Endothelial cell of umbilical vein (primary cell): Measurements from ENCODE around the gene GSTO2. TPM values are rescaled to one million over a fixed set of nuclear protein-coding genes. Genes with fewer than 3 reads are reported as not detected.

Source experiments
- BruUV-seq: library from RNA; stranded (reverse); fragments of 400-500 nt; replicated peaks from 2 replicates; lab custom pipeline; 2021; lab: Mats Ljungman, UMichigan
- CTCF ChIA-PET: fragments of 300-600, 350-600 bp; sonication (Branson Sonifier 250); formaldehyde crosslinking; loops from one replicate; lab custom pipeline; 2021; ENCODE audit warnings: antibody characterized with exemption, inconsistent platforms; lab: Charles Lee
- POLR2A ChIA-PET: fragments of 300-600, 350-600 bp; sonication (Branson Sonifier 250); formaldehyde crosslinking; loops from one replicate; lab custom pipeline; 2021; ENCODE audit warnings: antibody characterized with exemption, inconsistent platforms; lab: Charles Lee
- DNase-seq: peaks from one replicate; pipeline ENCODE4 v3.0.0-alpha.2; 2011; ENCODE audit warnings: low read depth, low spot score
- FAIRE-seq: peaks from 2 replicates; lab custom pipeline; 2011; peaks lifted over from hg19 to GRCh38; lab: Jason Lieb, UNC
- H2AFZ ChIP-seq: 2 replicates; pipeline ENCODE4 v1.6.0; 2012; ENCODE audit warnings: low read depth, low read length, control low read depth, inconsistent platforms
- H3K27ac ChIP-seq: 2 replicates; pipeline ENCODE4 v1.5.1; 2011; ENCODE audit warnings: low read depth, mild to moderate bottlenecking, control low read depth, low read length, moderate library complexity; ENCODE audit not compliant: insufficient read depth
- H3K27me3 ChIP-seq, 2 experiments: 2 replicates each; pipeline versions ENCODE4 v1.6.0 to v1.6.1; 2011; ENCODE audit warnings: low read length in 2 of 2, mixed read lengths in 1 of 2; ENCODE audit not compliant: control insufficient read depth in 2 of 2, insufficient read depth in 2 of 2
- H3K36me3 ChIP-seq, 2 experiments: 2 replicates in 1 of 2; 3 replicates in 1 of 2; pipeline ENCODE4 v1.5.1; 2011; ENCODE audit warnings: low read length in 2 of 2, mild to moderate bottlenecking in 1 of 2, moderate library complexity in 1 of 2; ENCODE audit not compliant: control insufficient read depth in 2 of 2, insufficient read depth in 2 of 2; ENCODE audit errors: extremely low read depth in 1 of 2
- H3K4me1 ChIP-seq: 3 replicates; pipeline ENCODE4 v1.5.1; 2011; ENCODE audit warnings: mild to moderate bottlenecking, low read length; ENCODE audit not compliant: control insufficient read depth, insufficient read depth; ENCODE audit errors: extremely low read depth
- H3K4me2 ChIP-seq: 2 replicates; pipeline ENCODE4 v1.6.1; 2011; ENCODE audit warnings: low read length, control low read depth, mixed read lengths; ENCODE audit not compliant: insufficient read depth
- H3K4me3 ChIP-seq, 3 experiments: fragments of 200-600 bp in 1 of 3; sonication (generic), shearing (Covaris generic) in 1 of 3; replicated peaks in 1 of 3; 2 replicates each; pipeline ENCODE4 v1.5.1; 2011 to 2016; ENCODE audit warnings: control low read depth in 3 of 3, low read length in 3 of 3, mild to moderate bottlenecking in 2 of 3, inconsistent platforms in 1 of 3, low read depth in 1 of 3, moderate library complexity in 1 of 3; ENCODE audit not compliant: insufficient read depth in 1 of 3
- H3K79me2 ChIP-seq: 2 replicates; pipeline ENCODE4 v1.6.0; 2012; ENCODE audit warnings: low read length, inconsistent platforms; ENCODE audit not compliant: control insufficient read depth, insufficient read depth
- H3K9ac ChIP-seq: replicated peaks from 2 replicates; pipeline ENCODE3; 2011; ENCODE audit warnings: low read length, control low read depth; ENCODE audit not compliant: insufficient read depth; ENCODE audit errors: extremely low read depth
- H3K9me1 ChIP-seq: replicated peaks from 3 replicates; pipeline ENCODE4 v1.6.0; 2011; ENCODE audit warnings: mild to moderate bottlenecking, low read length; ENCODE audit not compliant: control insufficient read depth, insufficient read depth; ENCODE audit errors: extremely low read depth
- H3K9me3 ChIP-seq: replicated peaks from 2 replicates; pipeline ENCODE4 v1.5.1; 2012; ENCODE audit warnings: low read length, inconsistent platforms; ENCODE audit not compliant: control insufficient read depth, insufficient read depth
- H4K20me1 ChIP-seq: replicated peaks from 2 replicates; pipeline ENCODE3; 2011; ENCODE audit warnings: mild to moderate bottlenecking, low read length; ENCODE audit not compliant: control insufficient read depth, insufficient read depth; ENCODE audit errors: extremely low read depth
- CTCF ChIP-seq, 2 donors: IDR thresholded peaks; 1 replicate in 1 of 2; 2 replicates in 1 of 2; pipeline ENCODE4 v1.5.1; 2011; ENCODE audit warnings: low read length in 2 of 2, mild to moderate bottlenecking in 2 of 2, moderate library complexity in 2 of 2, control low read depth in 1 of 2, inconsistent platforms in 1 of 2, low read depth in 1 of 2; ENCODE audit not compliant: insufficient read depth in 1 of 2; ENCODE audit errors: extremely low read depth in 1 of 2
- EZH2 ChIP-seq: IDR thresholded peaks from 2 replicates; pipeline ENCODE4 v1.6.1; 2012; ENCODE audit warnings: borderline replicate concordance, low read depth, mild to moderate bottlenecking, moderate library complexity, low read length, inconsistent platforms; ENCODE audit not compliant: severe bottlenecking
- FOS ChIP-seq: IDR thresholded peaks from 2 replicates; pipeline ENCODE4 v1.6.1; 2011; ENCODE audit warnings: mild to moderate bottlenecking, low read length, moderate library complexity, borderline replicate concordance; ENCODE audit not compliant: insufficient read depth
- GATA2 ChIP-seq: IDR thresholded peaks from 2 replicates; pipeline ENCODE4 v1.7.0; 2011; ENCODE audit warnings: low read depth, mild to moderate bottlenecking, moderate library complexity, mixed read lengths, low read length; ENCODE audit not compliant: insufficient read length, insufficient read depth
- JUN ChIP-seq: IDR thresholded peaks from 2 replicates; pipeline ENCODE4 v1.6.1; 2011; ENCODE audit warnings: borderline replicate concordance, low read depth; ENCODE audit not compliant: insufficient read length, insufficient read depth
- MAX ChIP-seq: IDR thresholded peaks from 2 replicates; pipeline ENCODE4 v1.6.1; 2011; ENCODE audit not compliant: insufficient read depth, insufficient read length
- MYC ChIP-seq: IDR thresholded peaks from one replicate; pipeline ENCODE4 v1.6.1; 2011; ENCODE audit warnings: mild to moderate bottlenecking, low read depth, low read length
- POLR2A ChIP-seq: IDR thresholded peaks from 2 replicates; pipeline ENCODE4 v1.6.1; 2012; ENCODE audit warnings: low read depth, mild to moderate bottlenecking, control low read depth, low read length
- POLR2AphosphoS5 ChIP-seq: IDR thresholded peaks from 2 replicates; pipeline ENCODE4 v1.6.1; 2012; ENCODE audit warnings: low read depth, mild to moderate bottlenecking, control low read depth, low read length, moderate library complexity; ENCODE audit not compliant: insufficient read depth
- dilution Hi-C: fragments of 300-500 bp; cut with MboI; formaldehyde crosslinking; loops from one replicate; pipeline ENCODE4 v1.15.0; 2019; ENCODE audit warnings: low sequenced_read_pairs; ENCODE audit not compliant: extremely low pct_ligation_motif_present
- intact Hi-C: fragments of 100-400 bp; cut with micrococcal nuclease; formaldehyde crosslinking; loops from one replicate; pipeline ENCODE4 v1.10.0; 2022
- polyA plus RNA-seq, 4 experiments: library from polyadenylated mRNA; depleted of rRNA in 3 of 4; stranded (reverse) in 3 of 4; unstranded in 1 of 4; fragments of >200 nt; gene quantifications; 2 replicates each; pipeline versions ENCODE4 v1.2.1 to v1.2.3, GENCODE V29; 2011 to 2012; ENCODE audit warnings: missing spikeins in 1 of 4
- total RNA-seq: library from RNA; stranded (reverse); gene quantifications from 2 replicates; pipeline ENCODE4 v1.2.3, GENCODE V29; 2021

The GSTO2 gene
- total and polyA plus RNA-seq, 2 donors (not counting 3 experiments of a cell fraction or from before 2014, with no cell fraction given) = 0.84 to 1.4 TPM

DNA sequence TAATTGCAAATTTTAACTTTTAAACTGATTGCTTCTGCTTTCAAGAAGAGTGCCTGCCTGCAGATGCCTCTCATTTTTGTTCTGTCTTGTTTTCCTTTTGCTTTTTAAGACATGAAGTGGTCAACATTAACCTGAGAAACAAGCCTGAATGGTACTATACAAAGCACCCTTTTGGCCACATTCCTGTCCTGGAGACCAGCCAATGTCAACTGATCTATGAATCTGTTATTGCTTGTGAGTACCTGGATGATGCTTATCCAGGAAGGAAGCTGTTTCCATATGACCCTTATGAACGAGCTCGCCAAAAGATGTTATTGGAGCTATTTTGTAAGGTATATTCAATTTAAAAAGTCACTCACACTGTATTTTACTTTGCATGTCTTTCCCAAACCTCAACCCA, 8.8 kb downstream of the GSTO2 start:
- intact Hi-C loops = no loop called here
- no peaks in the 10 kb centered on the region for H3K9me1 ChIP-seq
- no peak overlapping the region for H3K4me3 ChIP-seq
- H3K36me3 ChIP-seq = no peaks in the 10 kb centered on the region
- H3K4me2 ChIP-seq = no peak overlapping the region
- TF ChIP-seq FOS = no peak
- TF ChIP-seq EZH2 = no peak
- no peak for TF ChIP-seq POLR2A
- no peak for TF ChIP-seq MAX
- TF ChIP-seq JUN = no peak
- TF ChIP-seq CTCF (IDR thresholded peaks at IDR 0.05; ENCODE audit: extremely low read depth in 1 of 2, insufficient read depth in 1 of 2, low read depth in 1 of 2, low read length in 2 of 2) = no peak
- TF ChIP-seq MYC = no peak
- no peak for TF ChIP-seq POLR2AphosphoS5
- no peak for TF ChIP-seq GATA2
- no peak for DNase-seq
- H4K20me1 ChIP-seq = no peaks in the 10 kb centered on the region
- ChIA-PET CTCF (interaction anchor here (1.0 to 3.1 kb wide), 4 partner anchors 12 to 76 kb away, joined by 4 to 15 read pairs (median 6); partner anchors contain the start of gene CFAP58), POLR2A (no interaction called here)
- no peak overlapping the region for H3K9ac ChIP-seq
- H3K9me3 ChIP-seq = no peaks in the 10 kb centered on the region
- no TSS peak for BruUV-seq
- no peak overlapping the region for H2AFZ ChIP-seq
- H3K27me3 ChIP-seq = peaks cover 2 to 15% of the 10 kb centered on the region in 2 experiments
- no peak for FAIRE-seq
- no peaks in the 10 kb centered on the region for H3K4me1 ChIP-seq
- no peaks in the 10 kb centered on the region for H3K79me2 ChIP-seq
- dilution Hi-C loops = no loop called here
- no peak overlapping the region for H3K27ac ChIP-seq
